Naive B cell (primary cell): ENCODE results near the gene ZBTB17. TPM values are rescaled to one million over a fixed set of nuclear protein-coding genes. Genes with fewer than 3 reads are reported as not detected.
"Not testable (repeated sequence)": the region's sequence is repeated elsewhere in the genome, so short reads cannot be mapped to it uniquely, and the experiment has no call there.

Experiments used
- ATAC-seq, 2 donors: fragments of 150-1000 bp; cut with Tn5 transposase; 2 replicates each; pipeline ENCODE4 v1.10.0; 2021; ENCODE audit warnings: low read depth in 2 of 2, mild to moderate bottlenecking in 2 of 2, moderate library complexity in 2 of 2
- DNase-seq: peaks from one replicate; pipeline ENCODE4 v3.0.0; 2022
- H3K27ac Mint-ChIP-seq, 6 donors: one replicate each; pipeline ENCODE4 v1.8.0; 2020 to 2022; ENCODE audit warnings: mild to moderate bottlenecking in 6 of 6, mixed read lengths in 6 of 6, moderate library complexity in 5 of 6, inconsistent platforms in 2 of 6
- H3K27me3 Mint-ChIP-seq, 3 donors: one replicate each; pipeline ENCODE4 v1.8.0; 2021 to 2022; ENCODE audit warnings: mixed read lengths in 3 of 3, mild to moderate bottlenecking in 1 of 3
- H3K36me3 Mint-ChIP-seq, 2 donors: one replicate each; pipeline ENCODE4 v1.8.0; 2020 to 2022; ENCODE audit warnings: mixed read lengths in 2 of 2, inconsistent platforms in 1 of 2, mild to moderate bottlenecking in 1 of 2
- H3K4me1 Mint-ChIP-seq, 3 donors: one replicate each; pipeline ENCODE4 v1.8.0; 2020 to 2022; ENCODE audit warnings: mixed read lengths in 3 of 3, inconsistent platforms in 1 of 3, mild to moderate bottlenecking in 1 of 3, moderate library complexity in 1 of 3
- H3K4me3 Mint-ChIP-seq, 8 donors: one replicate each; pipeline ENCODE4 v1.8.0; 2020 to 2022; ENCODE audit warnings: mild to moderate bottlenecking in 8 of 8, mixed read lengths in 8 of 8, moderate library complexity in 8 of 8, inconsistent platforms in 2 of 8
- H3K9me3 Mint-ChIP-seq, 7 donors: one replicate each; pipeline ENCODE4 v1.8.0; 2020 to 2022; ENCODE audit warnings: mixed read lengths in 7 of 7, mild to moderate bottlenecking in 5 of 7, inconsistent platforms in 2 of 7, moderate library complexity in 1 of 7
- polyA plus RNA-seq, 6 donors: library from polyadenylated mRNA; unstranded; fragments of 300-500 nt; fragmentation: Illumina TruSeq; gene quantifications; one replicate each; pipeline ENCODE4 v1.2.3, GENCODE V29; 2021; ENCODE audit warnings: low read depth in 6 of 6

ZBTB17 gene
- polyA plus RNA-seq, 6 donors from 2014 or later: 3.6 to 34.9 (median 10.0) TPM

DNA sequence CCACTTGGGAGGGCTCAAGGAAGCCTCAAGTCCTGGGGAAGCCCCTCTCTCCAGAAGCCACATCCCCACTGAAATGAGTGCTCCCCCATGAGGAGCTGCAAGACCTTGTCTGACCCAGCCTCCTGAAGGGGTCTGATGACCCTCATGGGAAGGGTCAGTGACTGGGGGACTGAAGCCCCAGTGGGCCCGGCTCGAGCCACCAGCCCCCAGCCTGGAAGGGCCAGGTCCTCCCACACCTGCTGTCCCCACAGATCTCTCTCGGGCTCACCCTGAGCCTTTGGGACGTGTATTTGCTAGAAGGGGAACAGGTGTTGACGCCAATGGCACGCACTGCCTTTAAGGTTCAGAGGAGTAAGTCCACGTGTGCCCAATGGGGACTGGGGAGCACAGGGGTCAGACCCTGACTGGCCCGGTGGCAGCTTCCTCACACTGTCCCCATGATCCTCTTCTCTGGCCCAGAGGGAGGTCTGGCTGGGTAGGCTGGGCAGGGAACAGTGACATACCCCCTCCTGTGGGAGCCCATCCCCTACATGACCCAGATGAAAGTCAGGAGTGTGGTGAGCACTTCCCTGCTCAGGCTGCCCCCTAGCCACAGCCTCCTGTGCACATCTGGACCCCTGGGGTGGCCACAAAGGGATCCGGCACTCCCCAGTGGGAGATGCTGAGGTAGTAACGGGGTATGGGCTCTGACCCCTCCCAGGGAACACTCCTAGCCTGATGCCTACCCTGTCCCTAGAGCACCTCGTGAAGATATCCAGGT, 15.7 kb upstream of the ZBTB17 start:
- no peak overlapping the region for H3K4me3 Mint-ChIP-seq
- no peaks in the 10 kb centered on the region for H3K36me3 Mint-ChIP-seq
- DNase-seq: no peak
- H3K27ac Mint-ChIP-seq: peak overlapping the region in 1 of 6 donors; percentile 49
- H3K4me1 Mint-ChIP-seq: no peaks in the 10 kb centered on the region
- H3K9me3 Mint-ChIP-seq: no peaks in the 10 kb centered on the region
- peaks cover 4 to 23% (median 9%) of the 10 kb centered on the region in 3 donors for H3K27me3 Mint-ChIP-seq
- ATAC-seq: no peak

GRCh38 chr1:15989776-15990175, 13.9 kb upstream of the ZBTB17 start:
- Mint-ChIP-seq H3K4me1 (no peaks in the 10 kb centered on the region), H3K36me3 (no peaks in the 10 kb centered on the region), H3K4me3 (no peak overlapping the region), H3K9me3 (no peaks in the 10 kb centered on the region), H3K27me3 (peaks cover 4 to 23% (median 9%) of the 10 kb centered on the region in 3 donors), H3K27ac (no peak overlapping the region)
- DNase-seq: no peak
- no peak for ATAC-seq

DNA sequence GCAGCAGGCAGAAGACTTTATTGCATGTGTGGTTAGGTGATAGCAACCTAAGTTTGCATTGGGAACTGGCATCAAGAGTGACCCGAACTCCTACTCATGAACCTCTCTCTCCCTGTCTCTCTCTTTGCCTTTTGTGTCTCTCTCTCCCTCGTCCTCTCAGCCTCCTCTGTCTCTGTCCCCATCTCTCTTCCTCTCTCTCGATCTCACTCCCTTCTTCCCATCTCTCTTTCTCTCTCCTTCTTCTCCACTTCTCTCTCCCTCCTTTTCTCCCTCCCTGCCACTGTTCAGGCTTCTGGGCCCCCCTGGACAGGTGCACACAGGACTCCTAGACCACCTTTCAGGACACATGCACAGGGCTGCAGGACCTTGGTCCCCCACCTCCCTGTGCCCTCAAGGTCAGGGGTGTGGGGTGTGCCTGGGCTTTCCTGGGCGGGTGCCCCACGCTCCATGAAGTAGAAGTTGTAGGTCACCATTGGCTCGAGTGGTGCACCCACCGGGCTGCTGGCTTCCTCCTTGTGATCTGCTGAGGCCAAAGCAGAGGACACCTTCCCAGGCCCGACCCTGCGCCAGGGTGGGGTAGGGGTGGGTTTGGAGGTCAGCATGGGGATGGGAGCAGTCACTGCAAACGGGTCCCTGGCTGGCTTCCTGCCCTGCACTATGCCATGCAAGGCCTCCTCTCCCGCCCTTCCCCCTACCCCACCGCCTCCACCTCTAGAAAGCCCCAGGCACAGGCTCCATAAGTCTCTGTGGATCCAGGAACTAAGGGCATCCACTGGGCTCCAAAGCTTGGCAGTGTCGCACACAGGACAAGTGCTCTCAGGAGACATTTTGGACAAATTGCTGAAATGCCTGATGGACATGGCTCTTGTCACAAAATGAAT, 13.2 kb upstream of the ZBTB17 start:
- Mint-ChIP-seq H3K36me3 (no peaks in the 10 kb centered on the region), H3K9me3 (no peaks in the 10 kb centered on the region), H3K27me3 (peaks cover 4 to 23% (median 9%) of the 10 kb centered on the region in 3 donors), H3K27ac (no peak overlapping the region), H3K4me1 (no peaks in the 10 kb centered on the region), H3K4me3 (no peak overlapping the region)
- DNase-seq: no peak
- ATAC-seq: no peak

GRCh38 chr1:15985611-15986297, 9.9 kb upstream of the ZBTB17 start:
- no peaks in the 10 kb centered on the region for H3K4me1 Mint-ChIP-seq
- H3K9me3 Mint-ChIP-seq: no peaks in the 10 kb centered on the region
- no peak overlapping the region for H3K4me3 Mint-ChIP-seq
- DNase-seq (no peak), ATAC-seq (no peak)
- H3K27me3 Mint-ChIP-seq: peaks cover 4 to 36% (median 18%) of the 10 kb centered on the region in 3 donors
- peak overlapping the region in 1 of 6 donors; percentile 20 for H3K27ac Mint-ChIP-seq
- H3K36me3 Mint-ChIP-seq: no peaks in the 10 kb centered on the region

DNA sequence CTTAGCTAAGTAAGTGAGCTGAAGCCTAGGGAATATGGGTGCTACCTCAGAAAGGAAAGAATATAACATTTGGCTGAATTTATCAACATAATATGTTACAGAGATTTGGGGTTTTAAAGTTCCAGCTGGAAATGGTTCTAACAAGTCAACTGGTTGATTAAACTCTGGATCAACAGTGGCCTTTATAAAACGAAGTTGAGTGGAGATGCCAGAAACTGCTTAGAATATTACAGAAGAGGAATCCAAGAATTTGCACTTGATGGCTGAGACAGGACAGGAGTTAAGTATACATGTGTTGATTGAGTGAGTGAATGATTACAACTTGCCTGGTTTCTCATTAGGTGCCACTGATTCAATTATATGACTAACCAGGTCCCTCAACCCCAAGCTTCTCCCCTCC, 7.4 kb upstream of the ZBTB17 start:
- no peaks in the 10 kb centered on the region for H3K4me1 Mint-ChIP-seq
- no peak for ATAC-seq
- DNase-seq: no peak
- peaks cover 4 to 20% (median 9%) of the 10 kb centered on the region in 3 donors for H3K27me3 Mint-ChIP-seq
- no peak overlapping the region for H3K4me3 Mint-ChIP-seq
- H3K36me3 Mint-ChIP-seq: no peaks in the 10 kb centered on the region
- no peaks in the 10 kb centered on the region for H3K9me3 Mint-ChIP-seq
- H3K27ac Mint-ChIP-seq: no peak overlapping the region

DNA sequence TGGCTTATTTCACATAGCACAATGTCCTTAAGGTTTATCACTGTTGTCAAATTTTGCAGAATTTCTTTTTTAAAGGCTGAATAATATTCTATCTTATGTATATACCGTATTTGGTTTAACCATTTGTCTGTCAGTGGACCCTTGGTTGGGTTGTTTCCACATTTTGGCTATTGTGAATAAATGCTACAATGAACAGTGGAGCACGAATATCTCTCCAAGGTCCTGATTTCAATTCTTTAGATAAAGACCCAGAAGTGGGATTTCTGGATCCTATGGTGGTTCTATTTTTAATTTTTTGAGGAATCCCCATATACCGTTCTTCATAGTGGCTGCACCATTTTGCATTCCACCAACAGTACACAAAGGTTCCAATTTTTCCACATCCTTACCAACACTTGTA, 5.8 kb upstream of the ZBTB17 start:
- no peak overlapping the region for H3K4me3 Mint-ChIP-seq
- peaks cover under 1 to 3% (median 3%) of the 10 kb centered on the region in 3 donors for H3K4me1 Mint-ChIP-seq
- no peak overlapping the region for H3K27ac Mint-ChIP-seq
- no peak for DNase-seq
- H3K27me3 Mint-ChIP-seq: peaks cover 4 to 20% (median 9%) of the 10 kb centered on the region in 3 donors
- no peak for ATAC-seq
- H3K9me3 Mint-ChIP-seq: no peaks in the 10 kb centered on the region
- H3K36me3 Mint-ChIP-seq: no peaks in the 10 kb centered on the region

GRCh38 chr1:15977947-15978346, 2.0 kb upstream of the ZBTB17 start:
- Mint-ChIP-seq H3K27me3 (peaks cover under 1 to 14% (median 1%) of the 10 kb centered on the region in 3 donors), H3K27ac (peak overlapping the region in 1 of 6 donors; percentile 36), H3K4me3 (peak overlapping the region in 1 of 8 donors; percentile 51), H3K4me1 (peaks cover 21 to 35% (median 30%) of the 10 kb centered on the region in 3 donors)
- not testable (repeated sequence) for H3K36me3 Mint-ChIP-seq, ATAC-seq, H3K9me3 Mint-ChIP-seq, DNase-seq

DNA sequence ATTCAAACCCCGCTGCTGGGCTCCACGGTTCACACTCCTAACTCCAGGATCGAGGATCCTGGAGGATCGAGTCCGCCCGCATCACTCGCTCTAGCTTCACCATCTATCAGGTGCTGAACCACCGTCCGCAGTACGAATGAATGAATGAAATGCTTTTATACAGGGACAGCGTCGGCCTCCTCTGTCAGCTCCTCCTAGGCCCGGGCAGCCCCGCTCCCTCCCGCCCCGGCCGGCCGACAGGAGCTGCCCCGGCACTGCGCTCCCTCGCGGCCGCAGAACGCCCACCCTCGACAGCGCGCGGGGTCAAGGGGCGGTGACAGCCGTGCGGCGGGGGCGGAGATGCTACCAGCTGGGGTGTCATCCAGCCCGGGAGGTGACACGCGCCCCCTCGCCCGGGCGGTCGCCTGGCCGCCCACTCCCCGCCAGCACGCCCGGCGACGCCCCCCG, 520 bp downstream of the ZBTB17 start:
- Mint-ChIP-seq H3K36me3 (peaks cover 0 to 13% of the 10 kb centered on the region in 2 donors), H3K27me3 (no peaks in the 10 kb centered on the region), H3K9me3 (peaks cover 0 to 1% (median 0%) of the 10 kb centered on the region in 7 donors), H3K4me3 (peak overlapping the region; percentile 87 to 96 (median 94)), H3K4me1 (peaks cover 27 to 46% (median 42%) of the 10 kb centered on the region in 3 donors), H3K27ac (peak overlapping the region in 5 of 6 donors; percentile 47 to 95 (median 93))
- ATAC-seq (peak; percentile 61 to 67), DNase-seq (no peak)

GRCh38 chr1:15974855-15975254, 1.0 kb downstream of the ZBTB17 start:
- ATAC-seq (no peak), DNase-seq (no peak)
- Mint-ChIP-seq H3K36me3 (peaks cover 0 to 13% of the 10 kb centered on the region in 2 donors), H3K4me3 (peak overlapping the region; percentile 80 to 96 (median 92)), H3K27me3 (no peaks in the 10 kb centered on the region), H3K27ac (peak overlapping the region; percentile 74 to 98 (median 94)), H3K9me3 (peaks cover 0 to 1% (median 0%) of the 10 kb centered on the region in 7 donors), H3K4me1 (peaks cover 27 to 50% (median 47%) of the 10 kb centered on the region in 3 donors)

- Mint-ChIP-seq H3K4me3 (peak overlapping the region in 4 of 8 donors; percentile 48 to 95 (median 72)), H3K27ac (peak overlapping the region in 2 of 6 donors; percentile 1), H3K9me3 (peaks cover 0 to 1% (median 0%) of the 10 kb centered on the region in 7 donors), H3K4me1 (peaks cover 27 to 50% (median 47%) of the 10 kb centered on the region in 3 donors), H3K36me3 (peaks cover 0 to 13% of the 10 kb centered on the region in 2 donors), H3K27me3 (no peaks in the 10 kb centered on the region)
- no peak for ATAC-seq
- DNase-seq: no peak
Measured at GRCh38 chr1:15973772-15974171, 2.1 kb downstream of the ZBTB17 start.

GRCh38 chr1:15972409-15972808, 3.5 kb downstream of the ZBTB17 start:
- DNase-seq (no peak), ATAC-seq (no peak)
- peak overlapping the region in 1 of 6 donors; percentile 42 for H3K27ac Mint-ChIP-seq
- peak overlapping the region in 2 of 8 donors; percentile 15 to 95 for H3K4me3 Mint-ChIP-seq
- H3K4me1 Mint-ChIP-seq: peaks cover 36 to 63% (median 58%) of the 10 kb centered on the region in 3 donors
- no peaks in the 10 kb centered on the region for H3K27me3 Mint-ChIP-seq
- peaks cover 0 to 13% of the 10 kb centered on the region in 2 donors for H3K36me3 Mint-ChIP-seq
- H3K9me3 Mint-ChIP-seq: peaks cover 0 to 1% (median 0%) of the 10 kb centered on the region in 7 donors

DNA sequence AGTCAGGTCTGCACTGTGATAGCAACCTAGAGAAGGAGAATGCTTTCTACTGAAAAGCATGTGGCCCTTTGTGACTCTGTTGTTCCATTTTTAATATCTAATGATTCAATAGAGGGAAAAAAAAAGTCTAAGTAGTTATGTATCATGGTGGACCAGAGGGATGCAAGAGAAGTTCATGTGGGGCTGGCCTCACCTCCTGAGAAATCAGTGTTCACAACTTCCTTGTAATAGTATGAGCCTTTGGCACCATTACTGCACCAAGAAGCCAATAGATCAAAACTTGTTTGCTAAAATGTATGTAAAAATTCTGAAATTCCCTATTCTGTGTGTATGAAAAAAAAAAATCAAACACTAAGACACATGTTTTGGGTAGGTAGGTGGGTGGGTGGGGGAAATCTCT, 5.0 kb downstream of the ZBTB17 start:
- no peak overlapping the region for H3K27ac Mint-ChIP-seq
- ATAC-seq (no peak), DNase-seq (no peak)
- H3K4me1 Mint-ChIP-seq: peaks cover 34 to 66% (median 63%) of the 10 kb centered on the region in 3 donors
- no peaks in the 10 kb centered on the region for H3K27me3 Mint-ChIP-seq
- H3K9me3 Mint-ChIP-seq: peaks cover 0 to 1% (median 0%) of the 10 kb centered on the region in 7 donors
- H3K4me3 Mint-ChIP-seq: peak overlapping the region in 1 of 8 donors; percentile 7
- H3K36me3 Mint-ChIP-seq: peaks cover 0 to 13% of the 10 kb centered on the region in 2 donors
